Ovary (tissue), 3 donors: ENCODE data around the gene PLBD1.

Source experiments
- CTCF ChIP-seq, 3 donors: fragments of 450-650 bp in 2 of 3; fragments of 200-600 bp in 1 of 3; IDR thresholded peaks; one replicate each; pipeline versions ENCODE4 v1.5.1 to v1.8.0; 2016 to 2022; ENCODE audit warnings: antibody characterized with exemption in 3 of 3, mild to moderate bottlenecking in 1 of 3
- POLR2A ChIP-seq: fragments of 450-650 bp; IDR thresholded peaks from one replicate; pipeline ENCODE4 v1.6.1; 2017; ENCODE audit warnings: antibody characterized with exemption, mild to moderate bottlenecking, moderate library complexity
- donor health status: DM: no; HTN: no; CAD: no.

DNA sequence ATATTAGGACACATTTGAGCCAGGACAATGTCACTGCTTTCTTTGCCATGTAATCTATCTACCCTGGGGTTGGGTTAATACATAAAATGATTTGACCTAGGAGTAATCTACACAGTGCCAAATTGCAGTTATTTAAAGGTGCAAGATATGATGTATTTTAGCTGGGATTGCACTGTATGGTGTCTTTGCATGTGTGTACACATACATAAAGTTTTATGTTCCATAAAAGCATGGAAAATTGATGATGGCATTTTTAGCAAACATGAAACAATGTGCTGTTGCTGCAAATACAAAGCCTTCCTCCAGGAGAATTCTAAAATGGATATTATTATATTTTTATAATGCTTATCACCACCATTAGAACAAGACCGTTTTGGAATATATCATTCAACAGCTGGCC, 24.0 kb upstream of the PLBD1 start:
- no peak for TF ChIP-seq POLR2A
- no peak for TF ChIP-seq CTCF (IDR thresholded peaks at IDR 0.05)
